ENCODE results near the gene ZBTB42. TPM values are rescaled to one million over a fixed set of nuclear protein-coding genes. Genes with fewer than 3 reads are reported as not detected.

Gene ZBTB42
- total and polyA plus RNA-seq, 2 donors (not counting 1 experiment from before 2014, with no cell fraction given): 1.6 to 8.3 TPM

- Mint-ChIP-seq H3K27me3 (no peaks in the 10 kb centered on the region), H3K4me3 (no peak overlapping the region), H3K27ac (no peak overlapping the region), H3K9me3 (ENCODE audit: insufficient read depth) (no peaks in the 10 kb centered on the region), H3K4me1 (peaks cover 24% of the 10 kb centered on the region)
- peaks cover 0 to 33% of the 10 kb centered on the region in 2 experiments for H3K36me3 ChIP-seq (replicated peaks in 1 of 2; ENCODE audit: control extremely low read depth in 1 of 2, control insufficient read depth in 1 of 2, extremely low read depth in 1 of 2, insufficient read depth in 2 of 2, low read length in 1 of 2)
- H3K79me2 ChIP-seq (ENCODE audit: control insufficient read depth, insufficient read depth, low read length): peaks cover 92% of the 10 kb centered on the region
- WGBS (ENCODE audit: insufficient coverage): 90% methylated on average over 19 of the region's 31 CpGs
- no peak overlapping the region for H2AFZ ChIP-seq (ENCODE audit: insufficient read depth, low read depth, low read length, poor library complexity, severe bottlenecking)
- DNase-seq (no peak), ATAC-seq (ENCODE audit: low read depth) (no peak)
- H3K9me3 ChIP-seq (ENCODE audit: control extremely low read depth in 1 of 3, control insufficient read depth in 2 of 3, insufficient read depth in 1 of 3, low read length in 2 of 3): no peaks in the 10 kb centered on the region
- no peak overlapping the region for H3K27ac ChIP-seq (ENCODE audit: low read length in 2 of 2)
- peaks cover 20 to 38% of the 10 kb centered on the region in 2 donors for H3K4me1 ChIP-seq (ENCODE audit: control insufficient read depth in 2 of 2, insufficient read depth in 2 of 2, low read length in 2 of 2)
- intact Hi-C loops (cut with micrococcal nuclease): no loop called here
- H4K20me1 ChIP-seq (ENCODE audit: control insufficient read depth, insufficient read depth, low read length, poor library complexity, severe bottlenecking): peaks cover 100% of the 10 kb centered on the region
- H3K4me3 ChIP-seq (ENCODE audit: control extremely low read depth in 1 of 5, extremely low read depth in 1 of 5, insufficient read depth in 1 of 5, low read depth in 2 of 5, low read length in 4 of 5): no peak overlapping the region
- H3K4me2 ChIP-seq (replicated peaks; ENCODE audit: low read depth, low read length, poor library complexity, severe bottlenecking): no peak overlapping the region
- H3K9ac ChIP-seq (ENCODE audit: low read length): no peak overlapping the region
- POLR2A ChIA-PET: no interaction called here
- CTCF ChIA-PET: no interaction called here
- no peaks in the 10 kb centered on the region for H3K27me3 ChIP-seq (replicated peaks in 1 of 4; ENCODE audit: control extremely low read depth in 1 of 4, control insufficient read depth in 3 of 4, insufficient read depth in 4 of 4, low read length in 3 of 4)
- TF ChIP-seq EZH2 (IDR thresholded peaks at IDR 0.05; ENCODE audit: borderline replicate concordance, insufficient read depth, low read depth, low read length, poor library complexity, severe bottlenecking): no peak
- no peak for TF ChIP-seq CTCF (IDR thresholded peaks at IDR 0.05)
Observed at GRCh38 chr14:104789752-104790743, 10.9 kb upstream of the ZBTB42 start.

- no peak for DNase-seq
- POLR2A ChIA-PET: no interaction called here
- H3K27ac Mint-ChIP-seq: no peak overlapping the region
- Histone ChIP-seq H4K20me1 (ENCODE audit: control insufficient read depth, insufficient read depth, low read length, poor library complexity, severe bottlenecking) (peaks cover 86% of the 10 kb centered on the region), H3K27me3 (replicated peaks in 1 of 4; ENCODE audit: control extremely low read depth in 1 of 4, control insufficient read depth in 3 of 4, insufficient read depth in 4 of 4, low read length in 3 of 4) (no peaks in the 10 kb centered on the region), H3K36me3 (replicated peaks in 1 of 2; ENCODE audit: control extremely low read depth in 1 of 2, control insufficient read depth in 1 of 2, extremely low read depth in 1 of 2, insufficient read depth in 2 of 2, low read length in 1 of 2) (peaks cover 0 to 33% of the 10 kb centered on the region in 2 experiments), H3K4me1 (ENCODE audit: control insufficient read depth in 2 of 2, insufficient read depth in 2 of 2, low read length in 2 of 2) (peaks cover 26 to 41% of the 10 kb centered on the region in 2 donors), H3K79me2 (ENCODE audit: control insufficient read depth, insufficient read depth, low read length) (peaks cover 84% of the 10 kb centered on the region), H3K9ac (ENCODE audit: low read length) (no peak overlapping the region), H2AFZ (ENCODE audit: insufficient read depth, low read depth, low read length, poor library complexity, severe bottlenecking) (no peak overlapping the region), H3K4me2 (replicated peaks; ENCODE audit: low read depth, low read length, poor library complexity, severe bottlenecking) (no peak overlapping the region), H3K4me3 (ENCODE audit: control extremely low read depth in 1 of 5, extremely low read depth in 1 of 5, insufficient read depth in 1 of 5, low read depth in 2 of 5, low read length in 4 of 5) (no peak overlapping the region), H3K27ac (ENCODE audit: low read length in 2 of 2) (no peak overlapping the region), H3K9me3 (ENCODE audit: control extremely low read depth in 1 of 3, control insufficient read depth in 2 of 3, insufficient read depth in 1 of 3, low read length in 2 of 3) (no peaks in the 10 kb centered on the region)
- H3K4me1 Mint-ChIP-seq: peaks cover 30% of the 10 kb centered on the region
- CTCF ChIA-PET: no interaction called here
- TF ChIP-seq CTCF (IDR thresholded peaks at IDR 0.05) (no peak), EZH2 (IDR thresholded peaks at IDR 0.05; ENCODE audit: borderline replicate concordance, insufficient read depth, low read depth, low read length, poor library complexity, severe bottlenecking) (no peak)
- no peaks in the 10 kb centered on the region for H3K9me3 Mint-ChIP-seq (ENCODE audit: insufficient read depth)
- 87% methylated on average over 9 of the region's 9 CpGs for WGBS (ENCODE audit: insufficient coverage)
- intact Hi-C loops (cut with micrococcal nuclease): no loop called here
- no peak for ATAC-seq (ENCODE audit: low read depth)
- no peak overlapping the region for H3K4me3 Mint-ChIP-seq
- H3K27me3 Mint-ChIP-seq: no peaks in the 10 kb centered on the region
Observed at GRCh38 chr14:104791425-104791824, 9.5 kb upstream of the ZBTB42 start.
